ENCODE data around the gene TSPAN1.
A peak's percentile ranks its signal among the peaks of the same experiment; 100 is the strongest.

TSPAN1 gene

GRCh38 chr1:46191033-46191701, 16.3 kb downstream of the TSPAN1 start:
- Mint-ChIP-seq H3K36me3 (peaks cover 5% of the 10 kb centered on the region), H3K27ac (no peak overlapping the region), H3K9me3 (ENCODE audit: low read depth) (no peaks in the 10 kb centered on the region), H3K4me1 (ENCODE audit: low read depth) (peaks cover 2% of the 10 kb centered on the region), H3K27me3 (no peaks in the 10 kb centered on the region), H3K4me3 (no peak overlapping the region)

- H3K36me3 Mint-ChIP-seq: peaks cover 5% of the 10 kb centered on the region
- H3K4me1 Mint-ChIP-seq (ENCODE audit: low read depth): peaks cover 6% of the 10 kb centered on the region
- H3K9me3 Mint-ChIP-seq (ENCODE audit: low read depth): no peaks in the 10 kb centered on the region
- H3K4me3 Mint-ChIP-seq: no peak overlapping the region
- H3K27ac Mint-ChIP-seq: no peak overlapping the region
- H3K27me3 Mint-ChIP-seq: no peaks in the 10 kb centered on the region
These were observed 17.3 kb downstream of the TSPAN1 start for GRCh38 chr1:46192171-46192570.

- peaks cover 11% of the 10 kb centered on the region for H3K4me1 Mint-ChIP-seq (ENCODE audit: low read depth)
- H3K4me3 Mint-ChIP-seq: no peak overlapping the region
- no peaks in the 10 kb centered on the region for H3K27me3 Mint-ChIP-seq
- no peaks in the 10 kb centered on the region for H3K9me3 Mint-ChIP-seq (ENCODE audit: low read depth)
- H3K27ac Mint-ChIP-seq: no peak overlapping the region
- peaks cover 2% of the 10 kb centered on the region for H3K36me3 Mint-ChIP-seq
These were observed 18.4 kb downstream of the TSPAN1 start for GRCh38 chr1:46193285-46193684.

DNA sequence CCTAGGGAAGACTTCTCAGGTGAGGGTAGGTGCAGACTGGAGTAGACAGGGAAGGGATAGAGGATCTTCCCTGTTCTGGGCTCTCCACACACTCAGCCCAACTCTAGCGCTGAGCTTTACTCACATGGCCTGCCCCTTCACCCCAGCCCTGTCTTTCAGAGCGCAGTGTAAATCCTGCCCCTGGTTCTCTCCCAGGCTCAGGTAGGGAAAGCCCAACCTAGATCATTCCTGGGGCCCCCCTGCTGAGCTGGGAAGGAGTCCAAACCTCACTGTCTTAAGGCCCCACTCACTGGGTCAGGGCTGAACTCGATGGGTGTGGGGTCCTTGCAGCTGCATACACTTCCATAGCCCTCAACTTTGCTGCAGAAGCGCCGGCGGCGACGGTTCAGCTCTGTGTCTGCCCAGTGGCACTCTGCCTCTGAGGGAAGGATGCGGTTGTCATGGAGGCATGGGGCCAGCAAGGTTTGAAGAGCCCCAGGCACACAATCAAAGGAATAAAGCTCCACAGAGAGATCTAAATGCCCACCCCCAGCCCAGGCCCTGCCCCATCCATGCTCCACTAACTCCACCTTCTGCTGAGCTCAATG, 19.2 kb downstream of the TSPAN1 start:
- no peaks in the 10 kb centered on the region for H3K9me3 Mint-ChIP-seq (ENCODE audit: low read depth)
- H3K4me1 Mint-ChIP-seq (ENCODE audit: low read depth): peaks cover 14% of the 10 kb centered on the region
- H3K27ac Mint-ChIP-seq: no peak overlapping the region
- no peaks in the 10 kb centered on the region for H3K27me3 Mint-ChIP-seq
- H3K4me3 Mint-ChIP-seq: no peak overlapping the region
- peaks cover 2% of the 10 kb centered on the region for H3K36me3 Mint-ChIP-seq

GRCh38 chr1:46194641-46195193, 19.8 kb downstream of the TSPAN1 start:
- Mint-ChIP-seq H3K36me3 (peaks cover 2% of the 10 kb centered on the region), H3K27me3 (no peaks in the 10 kb centered on the region), H3K4me1 (ENCODE audit: low read depth) (peaks cover 20% of the 10 kb centered on the region)

DNA sequence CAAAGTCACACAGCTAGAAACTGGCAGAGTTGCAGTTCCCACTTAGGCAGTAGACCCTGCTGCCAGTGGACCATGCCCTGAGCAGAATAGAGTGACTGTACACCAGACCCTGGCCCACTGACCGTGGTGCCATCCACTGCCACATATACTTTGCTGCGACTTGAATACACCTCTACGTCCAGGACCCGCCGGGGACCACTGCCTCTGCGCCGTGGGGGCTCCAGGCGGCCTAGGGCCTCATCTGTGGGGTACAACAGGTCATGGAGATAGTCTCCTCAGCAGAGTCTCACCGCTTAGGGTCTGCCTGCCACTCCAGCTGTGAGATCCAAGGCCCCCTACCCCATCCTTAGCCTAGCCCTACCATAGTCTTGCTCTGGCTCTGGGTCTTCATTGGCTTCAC, 21.7 kb downstream of the TSPAN1 start:
- H3K4me3 Mint-ChIP-seq: peak overlapping the region; percentile 5
- peaks cover 2% of the 10 kb centered on the region for H3K36me3 Mint-ChIP-seq
- no peaks in the 10 kb centered on the region for H3K27me3 Mint-ChIP-seq
- H3K4me1 Mint-ChIP-seq (ENCODE audit: low read depth): peaks cover 24% of the 10 kb centered on the region
- no peak overlapping the region for H3K27ac Mint-ChIP-seq
- H3K9me3 Mint-ChIP-seq (ENCODE audit: low read depth): no peaks in the 10 kb centered on the region

More at GRCh38 chr1:46194641-46195193, 19.8 kb downstream of the TSPAN1 start:
- H3K4me3 Mint-ChIP-seq: no peak overlapping the region
- no peaks in the 10 kb centered on the region for H3K9me3 Mint-ChIP-seq (ENCODE audit: low read depth)
- no peak overlapping the region for H3K27ac Mint-ChIP-seq

DNA sequence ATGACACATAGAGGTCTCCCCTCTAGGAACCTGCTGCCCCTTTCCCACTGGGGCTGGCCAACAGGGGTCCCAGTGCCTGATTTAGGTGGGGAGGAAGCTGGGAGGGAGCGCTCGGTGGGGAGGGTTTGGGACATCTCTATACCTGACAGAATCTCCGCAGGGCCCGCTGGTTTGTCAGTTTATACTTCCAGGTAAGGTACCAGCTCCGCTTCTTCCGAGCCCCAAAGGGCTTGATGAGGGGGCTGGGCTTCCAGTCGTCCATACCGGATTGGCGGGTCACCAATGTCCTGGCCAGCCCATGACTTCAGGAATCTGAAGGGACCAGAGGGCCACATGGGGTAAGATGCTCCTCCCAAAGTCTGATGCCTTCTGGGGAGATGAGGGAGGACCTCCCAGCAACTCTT, 22.7 kb downstream of the TSPAN1 start:
- Mint-ChIP-seq H3K4me1 (ENCODE audit: low read depth) (peaks cover 24% of the 10 kb centered on the region), H3K27me3 (no peaks in the 10 kb centered on the region), H3K9me3 (ENCODE audit: low read depth) (no peaks in the 10 kb centered on the region), H3K4me3 (peak overlapping the region; percentile 85), H3K36me3 (peaks cover 2% of the 10 kb centered on the region), H3K27ac (peak overlapping the region; percentile 73)

DNA sequence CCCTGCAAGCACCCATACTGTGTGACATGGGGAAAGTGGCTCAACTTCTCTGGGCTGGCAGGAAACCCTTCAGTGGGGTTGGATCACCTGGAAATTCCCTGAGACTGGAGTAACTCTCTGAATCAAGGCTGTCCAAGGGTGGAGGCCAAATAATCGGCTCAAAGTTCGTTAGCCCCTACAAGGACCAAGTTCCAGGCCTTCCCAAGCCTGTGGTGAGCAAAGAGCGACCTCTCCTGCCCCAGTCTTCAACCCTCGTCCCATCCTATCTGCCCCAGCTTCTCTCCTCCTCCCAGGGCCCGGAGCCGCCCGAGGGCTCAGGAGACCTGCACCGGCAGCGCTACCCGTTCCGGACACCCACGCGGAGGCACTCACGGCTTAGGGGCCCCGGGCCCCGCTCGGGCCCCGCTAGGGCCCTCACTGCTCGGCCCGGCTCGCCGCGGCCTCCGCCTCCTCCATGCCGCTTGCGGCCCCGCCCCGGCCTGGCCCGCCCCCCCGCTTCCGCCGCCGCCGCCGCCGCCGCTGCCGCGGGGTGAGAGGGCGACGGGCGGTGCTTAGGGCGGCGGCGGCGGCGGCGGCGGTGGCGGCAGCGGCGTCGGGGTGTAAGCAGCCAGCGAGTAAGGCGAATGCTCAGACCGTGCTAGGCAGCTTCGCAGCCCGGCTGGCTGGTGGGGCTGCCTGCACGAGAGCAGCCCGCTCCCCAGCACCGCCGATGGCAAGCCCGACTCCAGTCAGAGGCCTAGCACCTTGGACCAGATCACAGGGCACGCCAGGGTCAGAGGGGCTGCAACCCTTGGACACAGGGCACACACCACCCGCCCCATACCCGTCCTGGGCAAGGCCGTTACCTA, 23.3 kb downstream of the TSPAN1 start, which contains the start of gene POMGNT1:
Gene POMGNT1 (minus strand): TSS at position 471 of the 848 bp plus-strand sequence. CDS start 613 bp downstream, outside the sequence.
- H3K4me3 Mint-ChIP-seq: peak within 1 kb of the TSS; percentile 86
- H3K9me3 Mint-ChIP-seq (ENCODE audit: low read depth): no peaks in the 10 kb centered on the region
- H3K4me1 Mint-ChIP-seq (ENCODE audit: low read depth): peaks cover 29% of the 10 kb centered on the region
- H3K27ac Mint-ChIP-seq: peak within 1 kb of the TSS; percentile 73
- H3K27me3 Mint-ChIP-seq: no peaks in the 10 kb centered on the region
- peaks cover 2% of the 10 kb centered on the region for H3K36me3 Mint-ChIP-seq

- H3K27ac Mint-ChIP-seq: no peak overlapping the region
- peaks cover 2% of the 10 kb centered on the region for H3K36me3 Mint-ChIP-seq
- no peaks in the 10 kb centered on the region for H3K27me3 Mint-ChIP-seq
- no peaks in the 10 kb centered on the region for H3K9me3 Mint-ChIP-seq (ENCODE audit: low read depth)
- peak overlapping the region; percentile 86 for H3K4me3 Mint-ChIP-seq
- peaks cover 36% of the 10 kb centered on the region for H3K4me1 Mint-ChIP-seq (ENCODE audit: low read depth)
These were observed 24.4 kb downstream of the TSPAN1 start for GRCh38 chr1:46199233-46199749.

GRCh38 chr1:46203738-46204405, 29.0 kb downstream of the TSPAN1 start:
- H3K9me3 Mint-ChIP-seq (ENCODE audit: low read depth): no peaks in the 10 kb centered on the region
- H3K27me3 Mint-ChIP-seq: no peaks in the 10 kb centered on the region
- peak overlapping the region; percentile 57 for H3K4me3 Mint-ChIP-seq
- H3K27ac Mint-ChIP-seq: no peak overlapping the region
- no peaks in the 10 kb centered on the region for H3K36me3 Mint-ChIP-seq
- peaks cover 23% of the 10 kb centered on the region for H3K4me1 Mint-ChIP-seq (ENCODE audit: low read depth)

DNA sequence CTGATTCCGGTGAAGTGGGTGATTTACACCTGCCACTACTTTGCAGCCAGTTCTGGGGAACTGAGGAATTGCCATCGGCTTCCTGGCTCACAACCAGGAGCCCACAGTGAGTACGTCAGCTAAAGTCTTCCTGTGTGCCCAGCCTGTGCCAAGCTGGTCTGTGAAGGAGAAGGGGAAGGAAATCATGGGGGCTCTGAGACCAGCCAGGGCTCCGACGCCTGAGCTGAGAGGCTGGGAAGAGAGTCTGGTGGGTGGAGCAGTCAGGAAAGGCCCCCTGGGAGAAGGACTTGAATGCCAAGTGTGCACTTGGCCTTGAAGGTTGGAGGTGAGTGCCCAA, 29.5 kb downstream of the TSPAN1 start:
- Mint-ChIP-seq H3K4me1 (ENCODE audit: low read depth) (peaks cover 19% of the 10 kb centered on the region), H3K27me3 (no peaks in the 10 kb centered on the region), H3K27ac (no peak overlapping the region), H3K4me3 (no peak overlapping the region), H3K36me3 (no peaks in the 10 kb centered on the region), H3K9me3 (ENCODE audit: low read depth) (no peaks in the 10 kb centered on the region)

DNA sequence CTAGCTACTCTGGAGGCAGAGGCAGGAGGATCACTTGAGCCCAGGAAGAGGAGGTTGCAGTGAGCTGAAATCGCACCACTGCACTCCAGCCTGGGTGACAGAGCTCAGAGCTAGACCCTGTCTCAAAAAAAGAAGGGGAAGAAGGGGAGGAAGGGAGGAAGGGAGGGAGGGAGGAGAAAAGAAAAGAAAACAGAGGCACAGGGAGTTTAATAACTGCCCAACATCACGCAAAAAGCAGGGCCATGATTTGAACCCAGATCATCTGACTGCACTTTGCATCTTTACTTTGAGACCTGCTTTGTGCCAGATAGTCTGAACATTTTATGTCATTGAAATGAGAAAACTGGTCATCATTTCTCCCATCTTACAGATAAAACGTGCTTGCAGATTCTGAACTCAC, 30.3 kb downstream of the TSPAN1 start:
- no peaks in the 10 kb centered on the region for H3K9me3 Mint-ChIP-seq (ENCODE audit: low read depth)
- no peak overlapping the region for H3K4me3 Mint-ChIP-seq
- H3K27me3 Mint-ChIP-seq: no peaks in the 10 kb centered on the region
- no peaks in the 10 kb centered on the region for H3K36me3 Mint-ChIP-seq
- no peak overlapping the region for H3K27ac Mint-ChIP-seq
- peaks cover 16% of the 10 kb centered on the region for H3K4me1 Mint-ChIP-seq (ENCODE audit: low read depth)

DNA sequence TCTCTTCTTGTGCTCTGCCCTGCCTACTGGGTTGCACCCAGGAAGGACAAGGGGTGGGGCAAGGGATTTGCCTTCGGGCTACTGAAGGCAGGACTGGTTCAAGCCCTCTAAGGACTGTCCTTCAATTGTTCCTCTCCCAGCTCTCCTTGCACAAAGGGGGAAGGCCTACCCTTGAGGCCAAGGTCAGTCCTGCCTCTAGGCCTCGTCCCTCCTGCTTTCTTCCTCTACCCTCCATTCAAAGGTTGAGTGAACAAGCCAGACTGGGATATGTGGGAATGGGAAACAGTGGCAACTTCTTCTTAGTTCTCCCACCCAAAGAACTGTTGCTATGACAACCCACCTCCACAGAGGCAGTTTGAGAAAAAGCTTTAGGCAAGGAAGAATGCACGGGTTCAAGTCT, 30.9 kb downstream of the TSPAN1 start:
- Mint-ChIP-seq H3K4me1 (ENCODE audit: low read depth) (peaks cover 13% of the 10 kb centered on the region), H3K27ac (no peak overlapping the region), H3K9me3 (ENCODE audit: low read depth) (no peaks in the 10 kb centered on the region), H3K27me3 (no peaks in the 10 kb centered on the region), H3K4me3 (no peak overlapping the region), H3K36me3 (no peaks in the 10 kb centered on the region)

- Mint-ChIP-seq H3K27ac (no peak overlapping the region), H3K4me1 (ENCODE audit: low read depth) (peaks cover 13% of the 10 kb centered on the region)
These were observed 31.5 kb downstream of the TSPAN1 start for GRCh38 chr1:46206399-46206798.

More at GRCh38 chr1:46206399-46206798, 31.5 kb downstream of the TSPAN1 start:
- no peaks in the 10 kb centered on the region for H3K9me3 Mint-ChIP-seq (ENCODE audit: low read depth)
- H3K27me3 Mint-ChIP-seq: no peaks in the 10 kb centered on the region
- H3K4me3 Mint-ChIP-seq: no peak overlapping the region
- no peaks in the 10 kb centered on the region for H3K36me3 Mint-ChIP-seq

Data from activated naive CD8-positive, alpha-beta T cell (primary cell).